ENCODE measurements around the gene RAB14. TPM values are rescaled to one million over a fixed set of nuclear protein-coding genes. Genes with fewer than 3 reads are reported as not detected.

The RAB14 gene
- total RNA-seq, 1 donor: 30.0 TPM

DNA sequence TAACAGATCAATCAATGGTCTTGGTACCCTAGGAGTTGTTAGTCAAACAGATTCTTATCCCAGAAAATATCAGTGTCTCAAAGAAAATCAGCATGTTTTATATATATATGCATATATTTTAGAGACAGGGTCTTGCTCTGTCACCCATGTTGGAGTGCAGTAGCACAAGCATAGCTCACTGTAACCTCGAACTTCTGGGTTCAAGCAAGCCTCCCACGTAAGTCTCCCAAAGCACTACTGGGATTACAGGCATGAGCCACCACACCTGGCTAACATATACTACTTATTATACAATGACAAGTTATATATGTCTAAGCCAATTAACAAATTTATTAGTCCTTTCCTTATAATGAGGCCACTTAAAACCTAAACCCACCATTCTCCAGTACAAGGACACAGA lies 10.4 kb downstream of the RAB14 start:
- Histone ChIP-seq H3K4me1 (ENCODE audit: insufficient read depth, low read length) (peaks cover 51% of the 10 kb centered on the region), H3K79me2 (ENCODE audit: insufficient read depth, low read length) (peaks cover 97% of the 10 kb centered on the region), H3K4me2 (ENCODE audit: insufficient read depth, low read length) (peak overlapping the region; percentile 23), H3K9me3 (ENCODE audit: low read depth, low read length) (no peaks in the 10 kb centered on the region), H3K27me3 (ENCODE audit: insufficient read depth, low read length) (no peaks in the 10 kb centered on the region), H3K4me3 (ENCODE audit: insufficient read depth, low read length) (no peak overlapping the region), H3K36me3 (ENCODE audit: insufficient read depth, low read length) (peaks cover 14% of the 10 kb centered on the region), H2AFZ (ENCODE audit: low read length) (no peak overlapping the region), H4K20me1 (ENCODE audit: insufficient read depth, low read length) (peaks cover 74% of the 10 kb centered on the region), H3K27ac (ENCODE audit: low read depth, low read length) (peak overlapping the region; percentile 14)
- TF ChIP-seq, protein P1, sequence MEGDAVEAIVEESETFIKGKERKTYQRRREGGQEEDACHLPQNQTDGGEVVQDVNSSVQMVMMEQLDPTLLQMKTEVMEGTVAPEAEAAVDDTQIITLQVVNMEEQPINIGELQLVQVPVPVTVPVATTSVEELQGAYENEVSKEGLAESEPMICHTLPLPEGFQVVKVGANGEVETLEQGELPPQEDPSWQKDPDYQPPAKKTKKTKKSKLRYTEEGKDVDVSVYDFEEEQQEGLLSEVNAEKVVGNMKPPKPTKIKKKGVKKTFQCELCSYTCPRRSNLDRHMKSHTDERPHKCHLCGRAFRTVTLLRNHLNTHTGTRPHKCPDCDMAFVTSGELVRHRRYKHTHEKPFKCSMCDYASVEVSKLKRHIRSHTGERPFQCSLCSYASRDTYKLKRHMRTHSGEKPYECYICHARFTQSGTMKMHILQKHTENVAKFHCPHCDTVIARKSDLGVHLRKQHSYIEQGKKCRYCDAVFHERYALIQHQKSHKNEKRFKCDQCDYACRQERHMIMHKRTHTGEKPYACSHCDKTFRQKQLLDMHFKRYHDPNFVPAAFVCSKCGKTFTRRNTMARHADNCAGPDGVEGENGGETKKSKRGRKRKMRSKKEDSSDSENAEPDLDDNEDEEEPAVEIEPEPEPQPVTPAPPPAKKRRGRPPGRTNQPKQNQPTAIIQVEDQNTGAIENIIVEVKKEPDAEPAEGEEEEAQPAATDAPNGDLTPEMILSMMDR (IDR thresholded peaks at IDR 0.05; ENCODE audit: extremely low read depth, low read depth, low read length): no peak
- DNase-seq (ENCODE audit: insufficient read length, low spot score, missing footprints): no peak

DNA sequence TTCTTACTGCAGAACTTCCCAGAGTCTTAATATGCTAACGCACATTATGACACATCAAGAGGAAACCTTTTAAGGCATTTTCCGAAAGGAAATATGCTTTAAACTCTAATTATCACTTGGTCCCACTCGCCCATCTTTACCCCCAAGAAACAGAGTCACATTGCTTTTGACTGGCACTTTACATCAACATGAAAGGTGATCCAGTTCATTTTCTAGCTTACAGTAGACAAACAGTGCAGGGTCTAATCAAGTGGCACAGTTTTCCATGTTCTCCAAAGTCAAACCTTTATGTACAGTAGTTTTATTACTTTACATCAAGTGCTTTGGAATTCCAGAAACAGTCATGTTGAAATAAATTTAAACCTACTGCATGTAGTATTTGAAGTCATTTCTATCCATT lies 12.0 kb downstream of the RAB14 start:
- no peak overlapping the region for H3K27ac ChIP-seq (ENCODE audit: low read depth, low read length)
- H3K36me3 ChIP-seq (ENCODE audit: insufficient read depth, low read length): peaks cover 24% of the 10 kb centered on the region
- H3K79me2 ChIP-seq (ENCODE audit: insufficient read depth, low read length): peaks cover 97% of the 10 kb centered on the region
- no peak overlapping the region for H3K4me2 ChIP-seq (ENCODE audit: insufficient read depth, low read length)
- H3K27me3 ChIP-seq (ENCODE audit: insufficient read depth, low read length): no peaks in the 10 kb centered on the region
- TF ChIP-seq, protein P1 (IDR thresholded peaks at IDR 0.05; ENCODE audit: extremely low read depth, low read depth, low read length): no peak
- H3K4me1 ChIP-seq (ENCODE audit: insufficient read depth, low read length): peaks cover 40% of the 10 kb centered on the region
- H4K20me1 ChIP-seq (ENCODE audit: insufficient read depth, low read length): peaks cover 71% of the 10 kb centered on the region
- no peak for DNase-seq (ENCODE audit: insufficient read length, low spot score, missing footprints)
- H3K9me3 ChIP-seq (ENCODE audit: low read depth, low read length): no peaks in the 10 kb centered on the region
- no peak overlapping the region for H2AFZ ChIP-seq (ENCODE audit: low read length)
- H3K4me3 ChIP-seq (ENCODE audit: insufficient read depth, low read length): no peak overlapping the region

DNA sequence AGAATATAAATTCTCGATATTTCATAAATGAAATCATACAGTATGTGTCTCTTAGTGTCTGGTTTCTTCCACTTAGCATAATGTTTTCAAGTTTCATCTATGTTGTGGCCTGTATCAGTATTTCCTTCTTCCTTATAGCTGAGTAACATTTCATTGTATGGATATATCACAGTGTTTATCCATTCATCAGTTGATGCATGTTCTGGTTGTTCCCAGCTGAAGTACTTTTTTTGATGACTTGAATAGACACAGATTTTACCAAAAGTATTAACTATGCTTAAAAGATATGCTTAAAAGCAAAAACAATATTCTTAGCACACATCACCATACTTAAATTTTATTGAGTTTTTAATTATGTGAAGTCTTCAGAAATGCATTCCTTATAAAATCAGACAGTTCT lies 12.7 kb downstream of the RAB14 start:
- Histone ChIP-seq H3K27me3 (ENCODE audit: insufficient read depth, low read length) (no peaks in the 10 kb centered on the region), H3K79me2 (ENCODE audit: insufficient read depth, low read length) (peaks cover 96% of the 10 kb centered on the region), H3K9me3 (ENCODE audit: low read depth, low read length) (no peaks in the 10 kb centered on the region), H3K36me3 (ENCODE audit: insufficient read depth, low read length) (peaks cover 24% of the 10 kb centered on the region), H3K4me2 (ENCODE audit: insufficient read depth, low read length) (no peak overlapping the region), H3K27ac (ENCODE audit: low read depth, low read length) (no peak overlapping the region), H2AFZ (ENCODE audit: low read length) (no peak overlapping the region), H3K4me3 (ENCODE audit: insufficient read depth, low read length) (no peak overlapping the region), H3K4me1 (ENCODE audit: insufficient read depth, low read length) (peaks cover 40% of the 10 kb centered on the region), H4K20me1 (ENCODE audit: insufficient read depth, low read length) (peaks cover 71% of the 10 kb centered on the region)
- TF ChIP-seq, protein P1 (IDR thresholded peaks at IDR 0.05; ENCODE audit: extremely low read depth, low read depth, low read length): no peak
- DNase-seq (ENCODE audit: insufficient read length, low spot score, missing footprints): no peak

DNA sequence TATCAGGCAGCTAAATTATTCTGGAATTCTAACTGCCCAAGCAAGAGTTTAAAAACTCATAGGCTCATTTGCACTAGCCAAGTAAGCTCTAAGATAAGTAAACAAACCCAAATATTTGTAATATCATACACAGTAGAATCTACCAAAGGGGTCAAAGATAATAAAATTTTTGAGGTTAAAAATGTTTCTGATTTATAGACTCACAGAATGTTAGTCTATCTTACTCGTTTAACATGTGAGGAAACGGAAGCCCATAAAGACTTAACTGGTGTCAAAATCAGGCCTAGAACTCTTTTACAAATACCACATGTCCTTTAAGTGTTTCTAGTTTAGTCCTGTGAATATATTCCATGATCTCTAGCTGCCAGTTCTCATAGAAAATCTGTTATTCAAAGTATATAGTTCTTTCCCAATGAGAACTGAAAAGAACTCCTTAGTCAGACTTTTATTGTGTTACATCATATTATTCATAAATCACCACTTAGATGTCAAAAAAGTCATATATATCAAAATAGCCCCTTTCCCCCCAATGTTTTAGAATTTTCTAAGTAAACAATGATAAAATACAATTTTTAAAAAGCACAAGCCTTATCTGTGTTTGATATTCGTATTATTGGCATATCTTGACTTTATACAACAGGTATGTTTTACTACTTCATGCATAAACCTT lies 13.9 kb downstream of the RAB14 start:
- Histone ChIP-seq H3K9me3 (ENCODE audit: low read depth, low read length) (no peaks in the 10 kb centered on the region), H3K4me2 (ENCODE audit: insufficient read depth, low read length) (no peak overlapping the region), H3K27ac (ENCODE audit: low read depth, low read length) (no peak overlapping the region), H3K79me2 (ENCODE audit: insufficient read depth, low read length) (peaks cover 96% of the 10 kb centered on the region), H4K20me1 (ENCODE audit: insufficient read depth, low read length) (peaks cover 63% of the 10 kb centered on the region), H2AFZ (ENCODE audit: low read length) (no peak overlapping the region), H3K4me1 (ENCODE audit: insufficient read depth, low read length) (peaks cover 38% of the 10 kb centered on the region), H3K27me3 (ENCODE audit: insufficient read depth, low read length) (no peaks in the 10 kb centered on the region), H3K4me3 (ENCODE audit: insufficient read depth, low read length) (no peak overlapping the region), H3K36me3 (ENCODE audit: insufficient read depth, low read length) (peaks cover 29% of the 10 kb centered on the region)
- DNase-seq (ENCODE audit: insufficient read length, low spot score, missing footprints): no peak
- TF ChIP-seq, protein P1 (IDR thresholded peaks at IDR 0.05; ENCODE audit: extremely low read depth, low read depth, low read length): no peak

Measured in osteoblast (primary cell).